Skeletal muscle tissue (tissue), 4 donors: ENCODE results near the gene FGD5. TPM values are rescaled to one million over a fixed set of nuclear protein-coding genes. Genes with fewer than 3 reads are reported as not detected.

Source experiments
- H3K27ac ChIP-seq: one replicate; pipeline ENCODE4 v1.7.0; 2013; ENCODE audit warnings: mild to moderate bottlenecking, low read depth, low read length, inconsistent platforms
- H3K27me3 ChIP-seq, 3 donors: one replicate each; pipeline ENCODE4 v1.7.0; 2013; ENCODE audit warnings: low read length in 3 of 3; ENCODE audit not compliant: control insufficient read depth in 3 of 3, insufficient read depth in 3 of 3
- H3K36me3 ChIP-seq, 3 donors: one replicate each; pipeline ENCODE4 v1.7.0; 2013; ENCODE audit warnings: low read length in 3 of 3; ENCODE audit not compliant: control insufficient read depth in 3 of 3, insufficient read depth in 3 of 3
- H3K4me1 ChIP-seq, 3 donors: one replicate each; pipeline ENCODE4 v1.7.0; 2013; ENCODE audit warnings: low read length in 3 of 3, mild to moderate bottlenecking in 3 of 3; ENCODE audit not compliant: control insufficient read depth in 3 of 3, insufficient read depth in 3 of 3
- H3K4me3 ChIP-seq, 3 donors: one replicate each; pipeline ENCODE4 v1.7.0; 2013; ENCODE audit warnings: low read length in 3 of 3
- H3K9ac ChIP-seq, 3 donors: one replicate each; pipeline ENCODE4 v1.7.0; 2013; ENCODE audit warnings: low read length in 3 of 3, mild to moderate bottlenecking in 3 of 3, moderate library complexity in 2 of 3, low read depth in 1 of 3
- H3K9me3 ChIP-seq, 3 donors: one replicate each; pipeline ENCODE4 v1.7.0; 2013; ENCODE audit warnings: low read length in 3 of 3; ENCODE audit not compliant: control insufficient read depth in 3 of 3
- total RNA-seq: library from RNA; depleted of rRNA; stranded (reverse); fragments of >200 nt; gene quantifications from one replicate; pipeline ENCODE4 v1.2.3, GENCODE V29; 2014
- donor health status: Osteomylitis.

FGD5 gene
- total RNA-seq, 1 donor from 2014 or later = 15.7 TPM

DNA sequence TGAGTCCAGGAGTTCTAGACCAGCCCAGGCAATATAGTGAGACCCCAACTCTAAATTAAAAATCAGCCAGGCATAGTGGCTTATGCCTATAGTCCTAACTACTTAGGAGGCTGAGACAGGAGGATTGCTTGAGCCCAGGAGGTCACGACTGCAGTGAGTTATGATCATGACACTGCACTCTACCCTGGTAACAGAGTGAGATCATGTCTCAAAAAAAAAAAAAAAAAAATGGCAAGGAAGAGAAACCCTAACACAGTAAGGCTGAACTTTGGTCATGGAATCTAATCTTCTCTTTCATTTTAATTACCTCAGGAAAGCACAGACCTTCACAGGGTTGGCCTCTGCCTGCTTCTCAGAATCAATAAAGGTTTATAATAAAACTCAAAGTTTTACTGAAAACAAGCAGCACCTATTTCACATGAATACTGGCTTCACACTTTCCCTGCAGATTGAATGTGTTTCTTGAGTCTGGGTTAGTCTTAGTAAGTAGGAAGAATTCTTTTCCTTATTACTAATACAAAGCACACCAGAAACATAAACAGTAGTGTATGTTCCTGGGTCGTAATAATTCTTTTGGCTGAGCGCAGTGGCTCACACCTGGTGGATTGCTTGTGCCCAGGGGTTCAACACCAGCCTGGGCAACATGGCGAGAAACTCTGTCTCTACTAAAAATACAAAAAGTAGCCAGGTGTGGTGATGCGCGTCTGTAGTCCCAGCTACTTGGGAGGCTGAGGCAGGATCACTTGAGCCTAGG lies 117.0 kb downstream of the FGD5 start:
- no peak overlapping the region for H3K4me3 ChIP-seq
- no peaks in the 10 kb centered on the region for H3K36me3 ChIP-seq
- no peaks in the 10 kb centered on the region for H3K4me1 ChIP-seq

DNA sequence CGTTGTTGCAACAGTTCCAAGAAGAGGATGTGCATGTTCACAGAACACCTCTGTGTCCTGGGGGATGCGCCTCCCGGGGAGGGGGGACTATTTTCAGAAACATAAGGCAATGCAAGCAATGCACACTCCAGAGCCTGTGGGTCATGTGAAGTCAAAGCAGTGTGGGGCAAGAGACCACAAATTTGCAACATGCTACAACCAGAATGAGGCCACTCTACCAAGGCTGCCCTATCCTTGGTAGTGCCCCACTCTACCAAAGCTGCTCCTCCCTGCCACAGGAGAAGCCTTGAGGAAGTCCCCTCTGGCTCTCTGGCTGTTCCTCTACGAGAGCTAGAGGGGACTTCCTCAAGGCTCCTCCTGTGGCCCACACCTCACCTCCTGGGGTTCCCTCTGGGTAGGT lies 120.2 kb downstream of the FGD5 start:
- Histone ChIP-seq H3K4me1 (no peaks in the 10 kb centered on the region), H3K9ac (no peak overlapping the region), H3K36me3 (peaks cover 0 to 7% (median 2%) of the 10 kb centered on the region in 3 donors), H3K9me3 (no peaks in the 10 kb centered on the region), H3K27ac (no peak overlapping the region), H3K4me3 (no peak overlapping the region), H3K27me3 (no peaks in the 10 kb centered on the region)

More for the DNA sequence above, 117.0 kb downstream of the FGD5 start:
- Histone ChIP-seq H3K27ac (no peak overlapping the region), H3K27me3 (no peaks in the 10 kb centered on the region), H3K9ac (no peak overlapping the region), H3K9me3 (no peaks in the 10 kb centered on the region)

DNA sequence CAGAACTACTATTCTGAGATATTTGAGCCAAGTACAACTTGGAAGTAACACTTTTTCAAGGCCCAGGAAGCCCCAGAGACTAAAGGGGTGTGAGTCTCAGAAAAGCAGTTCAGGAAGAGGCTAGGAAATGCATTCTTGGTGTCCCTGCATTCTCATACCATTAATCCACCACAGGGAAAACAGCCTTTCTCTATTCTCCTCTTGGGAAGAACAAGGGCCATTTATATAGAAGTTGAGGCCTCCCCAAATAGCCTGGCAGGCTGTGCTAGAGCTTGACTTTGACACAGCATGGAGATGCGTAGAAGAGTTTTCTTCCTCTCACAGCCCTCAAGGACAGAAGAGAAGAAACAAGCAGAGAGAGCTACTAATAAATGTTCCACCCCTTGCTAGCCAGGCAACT lies 123.1 kb downstream of the FGD5 start:
- H3K27me3 ChIP-seq = no peaks in the 10 kb centered on the region
- no peak overlapping the region for H3K27ac ChIP-seq
- peaks cover 6 to 10% (median 6%) of the 10 kb centered on the region in 3 donors for H3K4me1 ChIP-seq
- H3K9ac ChIP-seq = no peak overlapping the region
- no peaks in the 10 kb centered on the region for H3K9me3 ChIP-seq
- no peak overlapping the region for H3K4me3 ChIP-seq
- H3K36me3 ChIP-seq = peaks cover 7 to 17% (median 7%) of the 10 kb centered on the region in 3 donors

DNA sequence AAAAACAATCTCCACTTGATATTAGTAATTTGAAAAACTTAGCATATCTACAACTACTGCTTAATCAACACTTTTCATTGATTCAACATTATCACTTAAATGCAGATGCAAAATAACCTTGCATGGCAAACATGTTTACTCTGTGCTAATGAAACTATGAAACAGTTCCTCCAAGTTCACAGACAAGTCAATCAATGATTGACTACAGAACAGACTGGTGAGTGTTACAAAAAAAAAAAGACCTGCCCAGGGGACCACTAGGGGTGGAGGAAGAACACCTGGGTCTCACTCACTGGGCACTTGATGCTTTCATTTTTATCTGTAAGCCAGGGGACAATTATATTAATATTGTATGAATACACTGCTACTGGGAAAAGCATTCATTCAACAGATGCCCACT lies 124.3 kb downstream of the FGD5 start:
- Histone ChIP-seq H3K36me3 (peaks cover 7 to 17% (median 7%) of the 10 kb centered on the region in 3 donors), H3K27me3 (no peaks in the 10 kb centered on the region), H3K9ac (no peak overlapping the region), H3K4me1 (peaks cover 6 to 10% (median 6%) of the 10 kb centered on the region in 3 donors), H3K4me3 (no peak overlapping the region), H3K27ac (no peak overlapping the region), H3K9me3 (no peaks in the 10 kb centered on the region)

DNA sequence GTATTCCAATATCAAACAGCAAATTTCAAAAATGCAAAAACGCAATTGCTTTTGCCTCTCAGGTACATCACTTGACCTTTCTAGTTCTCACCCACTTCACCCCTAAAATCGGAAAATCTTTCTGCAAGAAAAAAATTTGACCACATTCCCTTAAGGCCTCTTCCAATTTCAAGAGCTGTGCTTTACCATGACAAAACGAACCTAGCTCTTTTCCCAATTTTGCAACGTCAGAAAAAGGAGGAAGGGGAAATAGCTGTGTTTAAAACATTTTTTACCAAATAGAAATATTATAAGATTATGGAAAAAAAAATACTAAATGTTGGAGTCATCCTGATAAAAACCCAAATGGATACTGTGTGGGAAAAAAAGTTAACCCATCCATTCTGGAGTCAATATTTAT lies 127.5 kb downstream of the FGD5 start:
- no peaks in the 10 kb centered on the region for H3K27me3 ChIP-seq
- peaks cover 7 to 17% (median 7%) of the 10 kb centered on the region in 3 donors for H3K36me3 ChIP-seq
- H3K9ac ChIP-seq = peak overlapping the region; percentile 73 to 96 (median 93)
- peaks cover 14 to 26% (median 24%) of the 10 kb centered on the region in 3 donors for H3K4me1 ChIP-seq
- peak overlapping the region; percentile 80 to 90 (median 81) for H3K4me3 ChIP-seq
- no peaks in the 10 kb centered on the region for H3K9me3 ChIP-seq
- H3K27ac ChIP-seq = peak overlapping the region; percentile 96

DNA sequence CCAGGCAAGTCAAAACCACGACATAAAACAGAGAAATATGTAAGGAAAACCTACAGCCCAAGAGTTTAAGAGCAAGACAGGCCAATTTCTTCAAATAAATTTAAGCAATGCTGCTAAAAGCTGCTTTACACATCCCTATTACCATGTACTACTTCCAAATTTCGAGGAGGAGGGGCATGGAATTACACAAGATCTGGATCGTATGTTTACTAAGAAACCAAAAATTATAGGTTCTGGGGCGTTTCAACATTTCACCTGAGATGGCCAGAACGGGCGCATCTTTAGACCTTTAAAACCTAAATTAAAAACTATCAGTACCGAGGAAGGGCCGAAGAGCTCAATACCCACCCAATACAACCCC lies 128.0 kb downstream of the FGD5 start:
- peak overlapping the region; percentile 73 to 96 (median 93) for H3K9ac ChIP-seq
- peak overlapping the region; percentile 96 for H3K27ac ChIP-seq
- H3K36me3 ChIP-seq = peaks cover 7 to 17% (median 7%) of the 10 kb centered on the region in 3 donors
- H3K9me3 ChIP-seq = no peaks in the 10 kb centered on the region
- peaks cover 14 to 26% (median 24%) of the 10 kb centered on the region in 3 donors for H3K4me1 ChIP-seq
- no peaks in the 10 kb centered on the region for H3K27me3 ChIP-seq
- H3K4me3 ChIP-seq = peak overlapping the region; percentile 80 to 90 (median 81)

DNA sequence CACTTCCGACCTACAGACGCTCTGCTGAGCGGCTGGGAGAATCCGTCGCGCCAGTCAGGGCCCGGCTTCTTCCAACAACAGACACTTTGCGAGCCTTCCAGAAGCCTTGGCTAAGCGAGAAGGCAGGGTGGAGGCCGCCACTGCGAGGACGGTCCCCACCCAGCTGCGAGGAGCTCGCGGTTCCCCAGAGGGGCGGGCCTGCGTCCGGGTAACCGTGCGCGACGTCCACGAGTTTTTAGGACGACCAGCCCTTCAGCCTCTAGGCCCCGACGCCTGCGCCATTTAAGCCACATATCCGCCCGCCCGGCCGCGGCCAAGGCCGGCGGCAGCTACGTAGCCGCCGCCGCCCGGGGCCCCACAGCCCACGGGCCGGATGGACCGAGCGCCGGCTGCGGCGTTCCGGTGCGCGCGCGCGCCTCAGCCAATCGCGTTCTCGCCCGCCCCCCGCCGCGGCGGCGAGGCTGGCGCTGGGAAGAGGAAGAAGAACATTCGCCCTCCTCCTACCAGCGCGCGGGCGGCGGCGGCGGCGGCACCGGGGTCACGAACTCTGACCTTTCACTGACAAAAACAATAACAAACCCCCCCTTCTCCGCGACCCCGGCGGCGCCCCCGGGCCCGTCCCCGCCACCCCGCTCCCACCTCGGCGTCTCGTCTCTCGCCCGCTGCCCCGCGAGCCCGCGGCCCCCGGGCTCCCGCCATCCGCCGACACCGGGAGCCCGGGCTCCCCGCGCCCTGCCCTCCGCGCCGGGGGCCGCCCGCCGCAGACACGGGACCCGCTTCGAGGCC lies 128.5 kb downstream of the FGD5 start, which contains the start of gene NR2C2:
NR2C2 (plus strand) TSS at position 484 of the 786 bp plus-strand sequence. CDS start 56,332 bp downstream, outside the sequence.
- Histone ChIP-seq H3K4me1 (peaks cover 14 to 27% (median 26%) of the 10 kb centered on the region in 3 donors), H3K27ac (peak within 1 kb of the TSS; percentile 96), H3K4me3 (peak within 1 kb of the TSS; percentile 81 to 90 (median 81)), H3K9ac (peak within 1 kb of the TSS; percentile 77 to 96 (median 93)), H3K9me3 (no peaks in the 10 kb centered on the region), H3K27me3 (no peaks in the 10 kb centered on the region), H3K36me3 (peaks cover 7 to 17% (median 7%) of the 10 kb centered on the region in 3 donors)

DNA sequence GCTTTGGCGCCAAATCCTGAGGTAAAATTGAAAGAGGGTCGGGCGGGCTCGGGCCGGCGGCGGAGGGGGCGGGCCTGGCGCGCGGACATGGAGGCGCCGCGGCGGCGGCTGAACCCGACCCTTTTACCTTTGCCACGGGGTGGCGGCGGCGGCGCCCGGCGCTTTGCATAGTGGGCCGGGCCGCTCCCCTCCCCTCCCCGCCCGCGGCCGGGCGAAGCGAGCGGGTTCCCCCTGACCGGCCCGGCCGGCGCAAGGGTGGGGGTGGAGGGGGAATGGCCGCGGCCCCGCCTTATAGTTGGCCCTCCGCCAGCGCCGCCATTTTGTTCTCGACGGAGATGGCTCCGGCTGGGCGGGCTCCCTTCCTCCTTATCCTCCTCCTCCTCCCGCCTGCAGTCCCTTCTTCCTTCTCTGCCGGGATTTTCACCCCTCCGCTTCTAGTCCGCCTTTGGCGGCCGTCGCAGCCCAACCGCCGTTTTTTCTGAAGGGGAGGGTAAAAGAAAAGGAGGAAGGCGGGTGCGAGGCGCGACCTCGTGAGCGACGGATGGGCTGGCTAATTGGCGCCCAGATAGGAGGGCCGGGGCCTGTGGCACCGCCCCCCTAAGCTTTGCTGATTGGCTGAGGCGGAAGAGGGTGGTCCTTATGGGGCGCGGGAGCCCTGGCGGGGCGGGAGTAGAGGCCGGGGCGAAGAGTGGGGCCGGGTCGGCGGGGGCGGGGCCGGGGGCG lies 129.3 kb downstream of the FGD5 start:
- H3K9ac ChIP-seq = peak overlapping the region; percentile 77 to 96 (median 83)
- H3K4me3 ChIP-seq = peak overlapping the region; percentile 80 to 81 (median 81)
- peaks cover 7 to 17% (median 7%) of the 10 kb centered on the region in 3 donors for H3K36me3 ChIP-seq
- no peaks in the 10 kb centered on the region for H3K27me3 ChIP-seq
- peak overlapping the region; percentile 96 for H3K27ac ChIP-seq
- peaks cover 14 to 27% (median 26%) of the 10 kb centered on the region in 3 donors for H3K4me1 ChIP-seq
- H3K9me3 ChIP-seq = no peaks in the 10 kb centered on the region

DNA sequence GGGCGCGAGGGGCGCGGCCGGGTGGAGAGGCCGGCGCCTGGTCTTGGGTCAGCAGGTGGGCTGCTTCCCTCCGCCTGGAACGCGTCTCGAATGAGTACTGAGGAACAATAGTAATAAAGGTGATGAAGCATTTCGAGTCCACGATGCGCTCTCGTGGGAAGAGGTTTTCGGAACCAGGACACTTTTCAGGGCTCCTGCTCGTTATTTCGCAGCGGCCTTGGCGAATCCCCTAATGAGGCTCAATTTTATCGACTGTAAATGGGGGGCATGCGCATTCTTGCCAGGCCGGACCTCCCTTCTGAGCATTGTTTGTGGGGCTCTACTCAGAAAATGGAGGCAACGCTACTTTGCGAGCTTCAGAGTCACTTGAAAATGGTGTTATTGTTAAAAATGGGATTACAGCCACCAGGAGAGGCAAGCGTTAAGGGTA lies 129.9 kb downstream of the FGD5 start:
- Histone ChIP-seq H3K27me3 (no peaks in the 10 kb centered on the region), H3K27ac (peak overlapping the region; percentile 71), H3K9ac (peak overlapping the region; percentile 80 to 87 (median 82)), H3K36me3 (peaks cover 5 to 12% (median 7%) of the 10 kb centered on the region in 3 donors), H3K9me3 (no peaks in the 10 kb centered on the region), H3K4me1 (peaks cover 14 to 27% (median 26%) of the 10 kb centered on the region in 3 donors), H3K4me3 (peak overlapping the region; percentile 81 to 89 (median 85))
